H1 (cell line): ENCODE measurements around the gene ADM5. TPM values are rescaled to one million over a fixed set of nuclear protein-coding genes. Genes with fewer than 3 reads are reported as not detected.

Source experiments
- CTCF ChIA-PET: fragments of 300-600 bp; sonication (Branson Sonifier 250); formaldehyde crosslinking; loops from one replicate; lab custom pipeline; 2021; ENCODE audit not compliant: partially characterized antibody; lab: Charles Lee
- POLR2A ChIA-PET: fragments of 300-600 bp; sonication (Branson Sonifier 250); formaldehyde crosslinking; loops from one replicate; lab custom pipeline; 2021; ENCODE audit warnings: inconsistent platforms; ENCODE audit not compliant: partially characterized antibody; lab: Charles Lee
- DNase-seq, 2 experiments: peaks; one replicate each; pipeline versions ENCODE4 v3.0.0 to v3.0.0-alpha.2; 2010 to 2022; ENCODE audit warnings: low spot score in 2 of 2, low read depth in 1 of 2, mixed read lengths in 1 of 2
- FAIRE-seq: peaks from 2 replicates; lab custom pipeline; 2011; peaks lifted over from hg19 to GRCh38; lab: Jason Lieb, UNC
- H2AFZ ChIP-seq: 2 replicates; pipeline ENCODE4 v1.8.1; 2012; ENCODE audit warnings: low read length, inconsistent platforms
- H2AK5ac ChIP-seq: 2 replicates; pipeline ENCODE4 v1.6.1; 2013; ENCODE audit warnings: low read depth, low read length
- H2BK120ac ChIP-seq: replicated peaks from 2 replicates; pipeline ENCODE3; 2013; ENCODE audit warnings: low read depth, low read length, inconsistent platforms
- H2BK12ac ChIP-seq: 2 replicates; pipeline ENCODE4 v1.6.1; 2013; ENCODE audit warnings: low read depth, low read length
- H2BK15ac ChIP-seq: 2 replicates; pipeline ENCODE4 v1.6.1; 2013; ENCODE audit warnings: low read length
- H2BK20ac ChIP-seq: 2 replicates; pipeline ENCODE4 v1.6.1; 2013; ENCODE audit warnings: low read length
- H2BK5ac ChIP-seq: 2 replicates; pipeline ENCODE4 v1.6.1; 2013; ENCODE audit warnings: low read depth, low read length
- H3K14ac ChIP-seq: 2 replicates; pipeline ENCODE4 v1.6.1; 2013; ENCODE audit warnings: inconsistent platforms; ENCODE audit not compliant: insufficient read length
- H3K18ac ChIP-seq: 2 replicates; pipeline ENCODE4 v1.6.1; 2013; ENCODE audit warnings: low read length; ENCODE audit errors: extremely low read depth
- H3K23ac ChIP-seq: 2 replicates; pipeline ENCODE4 v1.6.1; 2013; ENCODE audit warnings: inconsistent platforms; ENCODE audit not compliant: insufficient read length
- H3K23me2 ChIP-seq: 2 replicates; pipeline ENCODE4 v1.6.1; 2013; ENCODE audit warnings: low read depth, low read length
- H3K27ac ChIP-seq: 2 replicates; pipeline ENCODE4 v1.6.1; 2011; ENCODE audit warnings: low read depth, low read length, inconsistent platforms
- H3K27me3 ChIP-seq, 4 experiments: replicated peaks in 1 of 4; 1 replicate in 1 of 4; 2 replicates in 3 of 4; pipeline versions ENCODE4 v1.6.1 to v1.8.1; 2011 to 2013; ENCODE audit warnings: low read length in 3 of 4, mild to moderate bottlenecking in 3 of 4, inconsistent platforms in 2 of 4, mixed read lengths in 2 of 4, moderate library complexity in 1 of 4; ENCODE audit not compliant: control insufficient read depth in 3 of 4, insufficient read depth in 3 of 4; ENCODE audit errors: extremely low read depth in 1 of 4
- H3K36me3 ChIP-seq, 4 experiments: 2 replicates each; pipeline versions ENCODE4 v1.6.1 to v1.8.1; 2011 to 2013; ENCODE audit warnings: mild to moderate bottlenecking in 4 of 4, low read length in 3 of 4, moderate library complexity in 2 of 4, control low read depth in 1 of 4, inconsistent platforms in 1 of 4; ENCODE audit not compliant: insufficient read depth in 4 of 4, control insufficient read depth in 2 of 4
- H3K4ac ChIP-seq: replicated peaks from 2 replicates; pipeline ENCODE3; 2013; ENCODE audit warnings: low read length, low read depth, mixed read lengths, inconsistent platforms; ENCODE audit not compliant: insufficient read length
- H3K4me1 ChIP-seq, 4 experiments: replicated peaks in 1 of 4; 1 replicate in 1 of 4; 2 replicates in 3 of 4; pipeline versions ENCODE4 v1.6.1 to v1.8.1; 2011 to 2013; ENCODE audit warnings: low read length in 3 of 4, inconsistent platforms in 2 of 4, mixed read lengths in 1 of 4; ENCODE audit not compliant: insufficient read depth in 4 of 4, control insufficient read depth in 3 of 4
- H3K4me2 ChIP-seq, 2 experiments: 2 replicates each; pipeline versions ENCODE4 v1.6.1 to v1.8.1; 2011 to 2013; ENCODE audit warnings: low read depth in 2 of 2, low read length in 2 of 2, control low read depth in 1 of 2, inconsistent platforms in 1 of 2, mild to moderate bottlenecking in 1 of 2; ENCODE audit not compliant: insufficient read depth in 1 of 2
- H3K4me3 ChIP-seq, 4 experiments: fragments of 200-600, 300-600 bp in 1 of 4; sonication (generic), shearing (Covaris generic), sonication (Bioruptor Twin) in 1 of 4; 2 replicates each; pipeline versions ENCODE4 v1.5.1 to v1.8.1; 2011 to 2016; ENCODE audit warnings: low read length in 4 of 4, low read depth in 3 of 4, control low read depth in 2 of 4, inconsistent platforms in 2 of 4, mild to moderate bottlenecking in 2 of 4, mixed read lengths in 1 of 4, moderate library complexity in 1 of 4; ENCODE audit not compliant: insufficient read depth in 2 of 4; ENCODE audit errors: extremely low read depth in 1 of 4
- H3K56ac ChIP-seq: replicated peaks from 2 replicates; pipeline ENCODE3; 2013; ENCODE audit warnings: low read depth, mild to moderate bottlenecking, mixed read lengths, low read length, inconsistent platforms; ENCODE audit not compliant: insufficient read length
- H3K79me1 ChIP-seq: 2 replicates; pipeline ENCODE4 v1.6.1; 2013; ENCODE audit warnings: low read depth, low read length, control low read depth
- H3K79me2 ChIP-seq, 2 experiments: 2 replicates each; pipeline versions ENCODE4 v1.6.1 to v1.8.1; 2012 to 2013; ENCODE audit warnings: low read length in 2 of 2, mild to moderate bottlenecking in 2 of 2, inconsistent platforms in 1 of 2; ENCODE audit not compliant: insufficient read depth in 2 of 2, control insufficient read depth in 1 of 2
- H3K9ac ChIP-seq, 4 experiments: replicated peaks in 1 of 4; 1 replicate in 1 of 4; 2 replicates in 3 of 4; pipeline versions ENCODE4 v1.6.1 to v1.8.1; 2011 to 2013; ENCODE audit warnings: low read depth in 3 of 4, low read length in 3 of 4, control low read depth in 2 of 4, mild to moderate bottlenecking in 2 of 4, moderate library complexity in 2 of 4, inconsistent platforms in 1 of 4; ENCODE audit errors: extremely low read depth in 1 of 4
- H3K9me3 ChIP-seq, 2 experiments: 2 replicates each; pipeline versions ENCODE4 v1.6.1 to v1.8.1; 2012 to 2013; ENCODE audit warnings: mild to moderate bottlenecking in 2 of 2, moderate library complexity in 2 of 2, control low read depth in 1 of 2, inconsistent platforms in 1 of 2, low read depth in 1 of 2, low read length in 1 of 2, mixed read lengths in 1 of 2; ENCODE audit not compliant: insufficient read depth in 2 of 2
- H4K20me1 ChIP-seq, 2 experiments: replicated peaks in 1 of 2; 2 replicates each; pipeline versions ENCODE3 to v1.8.1; 2011 to 2013; ENCODE audit warnings: inconsistent platforms in 2 of 2, low read length in 2 of 2, mild to moderate bottlenecking in 1 of 2; ENCODE audit not compliant: insufficient read depth in 2 of 2, control insufficient read depth in 1 of 2
- H4K5ac ChIP-seq: 2 replicates; pipeline ENCODE4 v1.6.1; 2013; ENCODE audit warnings: low read length, low read depth, mixed read lengths, inconsistent platforms; ENCODE audit not compliant: insufficient read length
- H4K8ac ChIP-seq: 2 replicates; pipeline ENCODE4 v1.8.0; 2013; ENCODE audit warnings: mild to moderate bottlenecking, moderate library complexity, low read length, inconsistent platforms; ENCODE audit not compliant: insufficient read depth; ENCODE audit errors: extremely low read depth
- H4K91ac ChIP-seq: replicated peaks from 2 replicates; pipeline ENCODE3; 2013; ENCODE audit warnings: low read length, mixed read lengths, inconsistent platforms; ENCODE audit not compliant: insufficient read length
- POLR2AphosphoS5 ChIP-seq: IDR thresholded peaks from 2 replicates; pipeline ENCODE4 v1.6.1; 2011; ENCODE audit warnings: low read depth, low read length
- WGBS, 2 experiments: shearing (Covaris generic) in 1 of 2; methylation state at CpG; one replicate each; pipeline versions ENCODE4 v1.1.6 to v1.1.7; 2013 to 2015; ENCODE audit warnings: low lambda C conversion rate in 2 of 2, mixed read lengths in 2 of 2, inconsistent platforms in 1 of 2, low coverage in 1 of 2, missing lambda C conversion rate in 1 of 2; ENCODE audit not compliant: insufficient replicate concordance in 2 of 2, insufficient coverage in 1 of 2, insufficient read length in 1 of 2; ENCODE audit errors: extremely low coverage in 1 of 2, missing lambda C conversion rate in 1 of 2; 5-methylcytosine and 5-hydroxymethylcytosine counted together
- polyA plus RNA-seq, 7 experiments: library from polyadenylated mRNA; depleted of rRNA in 3 of 7; stranded (reverse) in 5 of 7; unstranded in 2 of 7; fragments of >200 nt in 5 of 7; fragments of 200-250 nt in 2 of 7; gene quantifications; 1 replicate in 5 of 7; 2 replicates in 1 of 7; 4 replicates in 1 of 7; pipeline versions ENCODE4 v1.2.1 to v1.2.3, GENCODE V29; 2011 to 2013; ENCODE audit warnings: missing spikeins in 2 of 7, mixed read lengths in 2 of 7
- total RNA-seq: library from RNA; stranded (reverse); fragmentation: NEBNext Ultra II Directional; extraction: Animal tissue kit (Norgen Biotek cat#: 25700); gene quantifications from 2 replicates; pipeline ENCODE4 v1.2.1, GENCODE V29; 2021

ADM5 gene
- total and polyA plus RNA-seq, 2 of the 8 experiments (the other 6 are each of a cell fraction or from before 2014, with no cell fraction given): 2.5 to 2.6 TPM

- H3K9ac ChIP-seq: no peak overlapping the region
- no peak overlapping the region for H4K91ac ChIP-seq
- H3K27ac ChIP-seq: no peak overlapping the region
- H2BK15ac ChIP-seq: no peak overlapping the region
- H3K36me3 ChIP-seq: peaks cover 16 to 44% (median 29%) of the 10 kb centered on the region in 4 experiments
- H3K79me2 ChIP-seq: peaks cover 0 to 10% of the 10 kb centered on the region in 2 experiments; a peak in 1 of 4 replicates
- WGBS, 2 experiments: 84% methylated on average over 20 of the region's 26 CpGs; no CpG with 5 or more reads in 1 of the 2 experiments
- H3K4me2 ChIP-seq: peak overlapping the region in 1 of 2 experiments; percentile 36; a peak in 2 of 4 replicates
- no peak overlapping the region; the same call in 1 of the 2 replicates for H2BK5ac ChIP-seq
- POLR2A ChIA-PET: interaction anchor here (0.6 to 12.2 kb wide), 14 partner anchors 9 to 191 kb away, joined by 3 to 168 read pairs (median 4); partner anchors contain the start of genes PRMT1, PTOV1 and RPS11
- no peak overlapping the region for H3K14ac ChIP-seq
- H3K9me3 ChIP-seq: no peaks in the 10 kb centered on the region
- H2BK12ac ChIP-seq: no peak overlapping the region
- H3K18ac ChIP-seq: peak overlapping the region; percentile 19; the same call in 1 of the 2 replicates
- H3K4me3 ChIP-seq: no peak overlapping the region
- H3K27me3 ChIP-seq: no peaks in the 10 kb centered on the region
- peaks cover 0 to 25% (median 15%) of the 10 kb centered on the region in 4 experiments; a peak in 6 of 7 replicates for H3K4me1 ChIP-seq
- H4K8ac ChIP-seq: no peak overlapping the region
- H4K20me1 ChIP-seq: peaks cover 20 to 37% of the 10 kb centered on the region in 2 experiments
- H2BK120ac ChIP-seq: no peak overlapping the region
- H3K23ac ChIP-seq: no peak overlapping the region
- no peak overlapping the region for H2BK20ac ChIP-seq
- no peak overlapping the region for H3K56ac ChIP-seq
- H3K4ac ChIP-seq: no peak overlapping the region
- H2AK5ac ChIP-seq: no peak overlapping the region
- no peak overlapping the region for H4K5ac ChIP-seq
- DNase-seq (no peak), FAIRE-seq (no peak)
- H2AFZ ChIP-seq: no peak overlapping the region
- CTCF ChIA-PET: interaction anchor here (1.1 to 2.2 kb wide), 6 partner anchors 9 to 117 kb away, joined by 3 to 11 read pairs (median 4); no protein-coding TSS in a partner anchor
- H3K79me1 ChIP-seq: peaks cover 10% of the 10 kb centered on the region; the same call in 1 of the 2 replicates
- peaks cover 20% of the 10 kb centered on the region for H3K23me2 ChIP-seq
- peak; percentile 60 for TF ChIP-seq POLR2AphosphoS5
Observed at GRCh38 chr19:49687566-49688316, 1.7 kb upstream of the ADM5 start.
